Activated CD8-positive, alpha-beta T cell treated with anti-CD3 and anti-CD28 coated beads for 36 hours (primary cell): ENCODE results near the gene NFASC. TPM values are rescaled to one million over a fixed set of nuclear protein-coding genes. Genes with fewer than 3 reads are reported as not detected.

Experiments used
- ATAC-seq: fragments of 200-7000 bp; cut with Tn5 transposase; one replicate; pipeline ENCODE4 v1.10.0; 2021; ENCODE audit warnings: mild to moderate bottlenecking, moderate library complexity
- CTCF ChIA-PET: fragments of 350-600 bp; sonication (Branson Sonifier 250); formaldehyde crosslinking; loops from one replicate; lab custom pipeline; 2021; ENCODE audit warnings: antibody characterized with exemption; lab: Charles Lee
- POLR2A ChIA-PET: fragments of 350-600 bp; sonication (Branson Sonifier 250); formaldehyde crosslinking; loops from one replicate; lab custom pipeline; 2021; ENCODE audit warnings: antibody characterized with exemption; lab: Charles Lee
- DNase-seq: peaks from one replicate; pipeline ENCODE4 v3.0.0-alpha.2; 2020
- H3K27ac Mint-ChIP-seq: one replicate; pipeline ENCODE4 v1.8.0; 2021; ENCODE audit warnings: mild to moderate bottlenecking, mixed read lengths
- H3K27me3 Mint-ChIP-seq: one replicate; pipeline ENCODE4 v1.8.0; 2021; ENCODE audit warnings: mixed read lengths
- H3K36me3 Mint-ChIP-seq: one replicate; pipeline ENCODE4 v1.8.0; 2021; ENCODE audit warnings: low read depth, mixed read lengths
- H3K4me1 Mint-ChIP-seq: one replicate; pipeline ENCODE4 v1.8.0; 2021; ENCODE audit warnings: low read depth, mixed read lengths
- H3K4me3 Mint-ChIP-seq: one replicate; pipeline ENCODE4 v1.8.0; 2021; ENCODE audit warnings: mild to moderate bottlenecking, moderate library complexity, mixed read lengths
- H3K9me3 Mint-ChIP-seq: one replicate; pipeline ENCODE4 v1.8.0; 2021; ENCODE audit warnings: mixed read lengths
- intact Hi-C: fragments of 100-400 bp; cut with micrococcal nuclease; formaldehyde crosslinking; loops from one replicate; pipeline ENCODE4 v1.10.0; 2022
- total RNA-seq, 2 experiments: library from RNA; stranded (reverse); gene quantifications; one replicate each; pipeline ENCODE4 v1.2.3, GENCODE V29; 2021
- TF ChIP-seq, protein P1 (sequence below): fragments of 200-600 bp; IDR thresholded peaks from one replicate; pipeline ENCODE4 v1.8.0; 2022; ENCODE audit warnings: antibody characterized with exemption, mild to moderate bottlenecking

NFASC gene
- total RNA-seq, 2 experiments from 2014 or later, result not detected

DNA sequence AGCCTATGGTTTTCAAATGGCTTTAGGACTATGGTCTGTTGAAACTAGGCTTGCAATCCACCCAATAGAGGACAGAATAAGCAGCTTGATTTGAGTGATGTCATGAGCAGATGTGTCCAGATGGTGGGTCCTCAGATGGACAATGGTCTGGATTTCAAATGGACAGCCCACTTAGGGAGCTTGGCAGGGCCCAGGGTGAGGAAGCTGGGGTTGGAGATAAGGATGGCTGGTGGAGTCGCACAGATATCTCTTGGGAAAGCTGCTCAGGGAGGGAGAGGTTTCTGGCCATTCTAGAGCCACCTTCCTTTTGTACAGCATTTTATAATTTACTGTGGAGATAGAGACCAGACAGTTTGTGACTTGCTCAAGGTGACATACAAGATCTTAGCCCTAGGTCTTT lies 55.0 kb downstream of the NFASC start:
- intact Hi-C loops, result no loop called here
- Mint-ChIP-seq H3K9me3 (no peaks in the 10 kb centered on the region), H3K4me3 (no peak overlapping the region), H3K27ac (no peak overlapping the region), H3K4me1 (no peaks in the 10 kb centered on the region), H3K27me3 (peaks cover 2% of the 10 kb centered on the region), H3K36me3 (no peaks in the 10 kb centered on the region)
- DNase-seq (no peak), ATAC-seq (no peak)
- TF ChIP-seq, protein P1, sequence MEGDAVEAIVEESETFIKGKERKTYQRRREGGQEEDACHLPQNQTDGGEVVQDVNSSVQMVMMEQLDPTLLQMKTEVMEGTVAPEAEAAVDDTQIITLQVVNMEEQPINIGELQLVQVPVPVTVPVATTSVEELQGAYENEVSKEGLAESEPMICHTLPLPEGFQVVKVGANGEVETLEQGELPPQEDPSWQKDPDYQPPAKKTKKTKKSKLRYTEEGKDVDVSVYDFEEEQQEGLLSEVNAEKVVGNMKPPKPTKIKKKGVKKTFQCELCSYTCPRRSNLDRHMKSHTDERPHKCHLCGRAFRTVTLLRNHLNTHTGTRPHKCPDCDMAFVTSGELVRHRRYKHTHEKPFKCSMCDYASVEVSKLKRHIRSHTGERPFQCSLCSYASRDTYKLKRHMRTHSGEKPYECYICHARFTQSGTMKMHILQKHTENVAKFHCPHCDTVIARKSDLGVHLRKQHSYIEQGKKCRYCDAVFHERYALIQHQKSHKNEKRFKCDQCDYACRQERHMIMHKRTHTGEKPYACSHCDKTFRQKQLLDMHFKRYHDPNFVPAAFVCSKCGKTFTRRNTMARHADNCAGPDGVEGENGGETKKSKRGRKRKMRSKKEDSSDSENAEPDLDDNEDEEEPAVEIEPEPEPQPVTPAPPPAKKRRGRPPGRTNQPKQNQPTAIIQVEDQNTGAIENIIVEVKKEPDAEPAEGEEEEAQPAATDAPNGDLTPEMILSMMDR, result no peak
- ChIA-PET POLR2A (interaction anchor here (1.1 kb wide), 1 partner anchor 17 kb away, joined by 3 read pairs; no protein-coding TSS in a partner anchor), CTCF (interaction anchor here (1.5 kb wide), 1 partner anchor 16 kb away, joined by 5 read pairs; no protein-coding TSS in a partner anchor)

- TF ChIP-seq, protein P1, result no peak
- ATAC-seq, result no peak
- no peak overlapping the region for H3K4me3 Mint-ChIP-seq
- H3K4me1 Mint-ChIP-seq, result no peaks in the 10 kb centered on the region
- H3K9me3 Mint-ChIP-seq, result no peaks in the 10 kb centered on the region
- H3K27me3 Mint-ChIP-seq, result peaks cover 2% of the 10 kb centered on the region
- ChIA-PET CTCF (interaction anchor here (0.6 to 1.5 kb wide), 3 partner anchors 11 to 133 kb away, joined by 3 to 5 read pairs (median 3); no protein-coding TSS in a partner anchor), POLR2A (no interaction called here)
- no peak for DNase-seq
- intact Hi-C loops, result no loop called here
- H3K36me3 Mint-ChIP-seq, result no peaks in the 10 kb centered on the region
- H3K27ac Mint-ChIP-seq, result no peak overlapping the region
Measured at GRCh38 chr1:204927673-204928641, 57.3 kb downstream of the NFASC start.

DNA sequence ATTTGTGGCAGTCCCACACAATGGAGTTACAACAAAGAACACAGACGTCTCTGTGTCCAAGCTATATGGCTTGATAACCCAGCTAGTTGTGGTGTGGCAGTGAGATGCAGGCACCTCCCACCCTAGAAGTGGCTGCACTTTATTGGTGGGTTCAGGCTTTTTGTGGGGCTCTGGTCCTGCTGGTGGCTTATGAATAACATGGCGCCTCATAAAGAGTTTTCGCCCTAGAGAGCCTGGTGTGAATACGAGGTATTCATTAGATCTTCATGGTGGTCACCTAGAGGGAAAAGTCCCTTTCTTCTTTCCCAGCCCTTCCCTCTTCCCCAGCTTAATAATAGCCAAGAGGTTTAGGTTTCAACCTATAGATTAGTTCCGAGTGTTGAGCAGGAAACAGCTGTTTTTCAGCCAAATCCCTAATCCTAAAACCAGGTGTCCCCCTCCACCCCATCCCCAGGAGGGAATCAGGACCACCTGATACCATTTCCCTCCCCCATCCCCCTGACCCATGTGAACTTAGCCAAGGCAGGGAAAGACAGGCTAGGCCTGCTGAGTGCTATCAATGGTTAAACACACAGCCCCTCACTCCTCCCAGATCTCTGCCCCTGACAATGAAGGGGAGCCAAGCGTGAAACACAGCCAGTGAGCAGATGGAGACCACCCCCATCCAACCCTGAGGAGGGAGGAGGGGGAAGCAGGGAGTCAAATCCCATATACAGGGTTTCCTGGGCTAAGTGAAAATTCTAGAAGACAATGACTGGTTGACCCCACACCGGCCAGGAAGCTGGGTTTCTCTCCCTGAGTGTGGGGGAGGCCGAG lies 58.2 kb downstream of the NFASC start:
- TF ChIP-seq, protein P1, result no peak

GRCh38 chr1:204929487-204930154 lies 59.0 kb downstream of the NFASC start:
- TF ChIP-seq, protein P1, result no peak
- CTCF ChIA-PET, result no interaction called here
- POLR2A ChIA-PET, result no interaction called here
- Mint-ChIP-seq H3K4me1 (no peaks in the 10 kb centered on the region), H3K36me3 (no peaks in the 10 kb centered on the region), H3K27ac (no peak overlapping the region), H3K4me3 (no peak overlapping the region), H3K9me3 (no peaks in the 10 kb centered on the region), H3K27me3 (peaks cover 2% of the 10 kb centered on the region)
- ATAC-seq (no peak), DNase-seq (no peak)
- intact Hi-C loops, result no loop called here

More for the DNA sequence above, 58.2 kb downstream of the NFASC start:
- Mint-ChIP-seq H3K9me3 (no peaks in the 10 kb centered on the region), H3K27ac (no peak overlapping the region), H3K4me1 (no peaks in the 10 kb centered on the region), H3K4me3 (no peak overlapping the region), H3K36me3 (no peaks in the 10 kb centered on the region), H3K27me3 (peaks cover 2% of the 10 kb centered on the region)
- no peak for DNase-seq
- intact Hi-C loops, result no loop called here
- CTCF ChIA-PET, result interaction anchor here (0.6 to 1.5 kb wide), 3 partner anchors 10 to 132 kb away, joined by 3 to 5 read pairs (median 3); no protein-coding TSS in a partner anchor
- ATAC-seq, result no peak
- POLR2A ChIA-PET, result no interaction called here
